ENCODE measurements around the gene ATP8A2. TPM values are rescaled to one million over a fixed set of nuclear protein-coding genes. Genes with fewer than 3 reads are reported as not detected.

The ATP8A2 gene
- total RNA-seq, 1 experiment from 2014 or later, result 5.2 TPM

GRCh38 chr13:25616674-25617073 lies 244.9 kb downstream of the ATP8A2 start:
- peaks cover 5% of the 10 kb centered on the region; the same call in 1 of the 2 replicates for H3K4me1 Mint-ChIP-seq
- ATAC-seq, result no peak
- TF ChIP-seq NFATC4 (CRISPR knock-in tag; IDR thresholded peaks at IDR 0.05) (no peak), GTF2I (CRISPR knock-in tag; conservative IDR thresholded peaks at IDR 0.05) (no peak), ATF6 (CRISPR knock-in tag; IDR thresholded peaks at IDR 0.05) (no peak), MAX (CRISPR knock-in tag; IDR thresholded peaks at IDR 0.05) (no peak), RELA (CRISPR knock-in tag; IDR thresholded peaks at IDR 0.05; ENCODE audit: borderline replicate concordance) (no peak), MLX (CRISPR knock-in tag; IDR thresholded peaks at IDR 0.05) (no peak), JAZF1 (CRISPR knock-in tag; IDR thresholded peaks at IDR 0.05) (no peak), AFF4 (CRISPR knock-in tag; IDR thresholded peaks at IDR 0.05; ENCODE audit: borderline replicate concordance) (no peak), TEAD1 (CRISPR knock-in tag; IDR thresholded peaks at IDR 0.05) (no peak), IRF2 (CRISPR knock-in tag; IDR thresholded peaks at IDR 0.05; ENCODE audit: borderline replicate concordance, low read depth) (no peak), ARID4B (CRISPR knock-in tag; IDR thresholded peaks at IDR 0.05; ENCODE audit: borderline replicate concordance) (no peak), PRRX2 (CRISPR knock-in tag; IDR thresholded peaks at IDR 0.05) (no peak), ZSCAN18 (CRISPR knock-in tag; IDR thresholded peaks at IDR 0.05) (no peak)
- no peaks in the 10 kb centered on the region for H3K36me3 Mint-ChIP-seq
- peaks cover 12% of the 10 kb centered on the region for H3K9me3 Mint-ChIP-seq
- no peak overlapping the region for H3K4me3 Mint-ChIP-seq
- DNase-seq (ENCODE audit: low spot score), result no peak
- ChIA-PET CTCF (no interaction called here), POLR2A (no interaction called here)
- H3K27ac Mint-ChIP-seq, result no peak overlapping the region
- no peaks in the 10 kb centered on the region; the same call in 1 of the 2 replicates for H3K27me3 Mint-ChIP-seq (ENCODE audit: low read depth)

Data from WTC11 (cell line).